Osteoblast (primary cell): ENCODE data around the gene SLC9A7. TPM values are rescaled to one million over a fixed set of nuclear protein-coding genes. Genes with fewer than 3 reads are reported as not detected.

Experiments
- DNase-seq: peaks from one replicate; pipeline ENCODE4 v3.0.0; 2011; ENCODE audit warnings: low spot score, mixed read lengths; ENCODE audit not compliant: insufficient read length; ENCODE audit errors: missing footprints
- H2AFZ ChIP-seq: 2 replicates; pipeline ENCODE4 v1.6.0; 2011; ENCODE audit warnings: mild to moderate bottlenecking, low read length
- H3K27ac ChIP-seq: 2 replicates; pipeline ENCODE4 v1.5.1; 2011; ENCODE audit warnings: mild to moderate bottlenecking, low read depth, low read length, moderate library complexity
- H3K27me3 ChIP-seq: 2 replicates; pipeline ENCODE4 v1.6.0; 2012; ENCODE audit warnings: mild to moderate bottlenecking, control low read depth, inconsistent platforms, low read length, moderate library complexity; ENCODE audit not compliant: insufficient read depth
- H3K36me3 ChIP-seq: 2 replicates; pipeline ENCODE4 v1.5.1; 2011; ENCODE audit warnings: mild to moderate bottlenecking, low read length, control low read depth, moderate library complexity; ENCODE audit not compliant: insufficient read depth
- H3K4me1 ChIP-seq: 2 replicates; pipeline ENCODE4 v1.5.1; 2011; ENCODE audit warnings: mild to moderate bottlenecking, low read length, control low read depth, moderate library complexity; ENCODE audit not compliant: insufficient read depth
- H3K4me2 ChIP-seq: 2 replicates; pipeline ENCODE4 v1.6.0; 2011; ENCODE audit warnings: mild to moderate bottlenecking, low read length; ENCODE audit not compliant: insufficient read depth
- H3K4me3 ChIP-seq: fragments of 200-600 bp; sonication (generic); 3 replicates; pipeline ENCODE4 v1.5.1; 2012; ENCODE audit warnings: mild to moderate bottlenecking, low read length, inconsistent platforms; ENCODE audit not compliant: insufficient read depth
- H3K79me2 ChIP-seq: 2 replicates; pipeline ENCODE4 v1.6.0; 2012; ENCODE audit warnings: mild to moderate bottlenecking, low read length, control low read depth, inconsistent platforms; ENCODE audit not compliant: insufficient read depth
- H3K9me3 ChIP-seq: 2 replicates; pipeline ENCODE4 v1.5.1; 2011; ENCODE audit warnings: low read depth, low read length, control low read depth
- H4K20me1 ChIP-seq: 2 replicates; pipeline ENCODE4 v1.6.0; 2012; ENCODE audit warnings: mild to moderate bottlenecking, low read length, control low read depth; ENCODE audit not compliant: insufficient read depth
- total RNA-seq: library from RNA; depleted of rRNA; stranded (reverse); fragments of >200 nt; gene quantifications from 2 replicates; pipeline ENCODE4 v1.2.3, GENCODE V29; 2012
- TF ChIP-seq, protein P1 (sequence below): IDR thresholded peaks from 2 replicates; pipeline ENCODE4 v1.5.1; 2011; ENCODE audit warnings: mild to moderate bottlenecking, low read depth, low read length, moderate library complexity; ENCODE audit errors: extremely low read depth

Gene SLC9A7
- total RNA-seq, 1 donor: 42.0 TPM

DNA sequence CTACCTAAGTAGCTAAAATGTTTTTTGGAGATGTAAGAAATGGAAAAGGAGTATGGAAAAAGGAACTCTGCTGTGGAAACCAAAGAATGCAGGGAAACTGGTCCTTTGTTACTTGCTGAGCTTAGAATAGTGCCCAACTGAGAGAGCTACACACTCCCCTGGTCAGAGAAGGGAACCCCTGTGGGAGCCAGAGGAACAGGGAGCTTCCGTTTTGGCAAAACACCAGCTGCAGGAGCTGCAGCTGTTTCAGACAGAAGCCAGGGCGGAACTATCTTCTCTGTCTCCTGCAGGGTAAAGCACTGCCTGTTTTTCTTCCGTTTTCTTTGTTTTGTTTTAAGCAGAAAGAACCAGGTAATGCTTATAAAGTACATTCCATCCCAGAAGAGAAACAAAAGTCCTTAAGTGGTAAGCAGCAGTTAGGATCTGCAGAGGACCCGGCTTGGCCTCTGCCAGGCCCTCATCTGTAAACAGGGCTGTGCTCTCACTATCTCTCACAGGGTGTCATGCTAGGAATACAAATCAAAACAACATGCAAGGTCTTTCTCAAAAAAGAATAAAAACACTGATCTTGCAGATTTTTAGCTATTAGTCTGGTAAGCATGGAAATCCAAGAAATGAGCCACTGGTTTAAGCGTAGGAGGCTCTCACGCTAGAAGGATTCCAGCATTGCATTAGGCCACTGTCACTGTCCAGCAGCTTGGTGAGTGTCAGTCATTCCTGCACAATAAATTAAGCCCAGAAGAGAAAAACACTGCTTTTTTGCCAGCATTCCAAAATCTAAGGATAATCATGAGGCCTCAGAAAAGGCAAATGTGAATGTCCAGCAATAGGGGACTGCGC lies 109.3 kb downstream of the SLC9A7 start:
- Histone ChIP-seq H3K79me2 (no peaks in the 10 kb centered on the region), H3K4me3 (no peak overlapping the region), H2AFZ (no peak overlapping the region), H3K9me3 (no peaks in the 10 kb centered on the region), H4K20me1 (no peaks in the 10 kb centered on the region), H3K27me3 (no peaks in the 10 kb centered on the region), H3K36me3 (peaks cover 6% of the 10 kb centered on the region), H3K4me2 (no peak overlapping the region), H3K27ac (no peak overlapping the region), H3K4me1 (no peaks in the 10 kb centered on the region)
- TF ChIP-seq, protein P1, sequence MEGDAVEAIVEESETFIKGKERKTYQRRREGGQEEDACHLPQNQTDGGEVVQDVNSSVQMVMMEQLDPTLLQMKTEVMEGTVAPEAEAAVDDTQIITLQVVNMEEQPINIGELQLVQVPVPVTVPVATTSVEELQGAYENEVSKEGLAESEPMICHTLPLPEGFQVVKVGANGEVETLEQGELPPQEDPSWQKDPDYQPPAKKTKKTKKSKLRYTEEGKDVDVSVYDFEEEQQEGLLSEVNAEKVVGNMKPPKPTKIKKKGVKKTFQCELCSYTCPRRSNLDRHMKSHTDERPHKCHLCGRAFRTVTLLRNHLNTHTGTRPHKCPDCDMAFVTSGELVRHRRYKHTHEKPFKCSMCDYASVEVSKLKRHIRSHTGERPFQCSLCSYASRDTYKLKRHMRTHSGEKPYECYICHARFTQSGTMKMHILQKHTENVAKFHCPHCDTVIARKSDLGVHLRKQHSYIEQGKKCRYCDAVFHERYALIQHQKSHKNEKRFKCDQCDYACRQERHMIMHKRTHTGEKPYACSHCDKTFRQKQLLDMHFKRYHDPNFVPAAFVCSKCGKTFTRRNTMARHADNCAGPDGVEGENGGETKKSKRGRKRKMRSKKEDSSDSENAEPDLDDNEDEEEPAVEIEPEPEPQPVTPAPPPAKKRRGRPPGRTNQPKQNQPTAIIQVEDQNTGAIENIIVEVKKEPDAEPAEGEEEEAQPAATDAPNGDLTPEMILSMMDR: no peak
- DNase-seq: no peak

DNA sequence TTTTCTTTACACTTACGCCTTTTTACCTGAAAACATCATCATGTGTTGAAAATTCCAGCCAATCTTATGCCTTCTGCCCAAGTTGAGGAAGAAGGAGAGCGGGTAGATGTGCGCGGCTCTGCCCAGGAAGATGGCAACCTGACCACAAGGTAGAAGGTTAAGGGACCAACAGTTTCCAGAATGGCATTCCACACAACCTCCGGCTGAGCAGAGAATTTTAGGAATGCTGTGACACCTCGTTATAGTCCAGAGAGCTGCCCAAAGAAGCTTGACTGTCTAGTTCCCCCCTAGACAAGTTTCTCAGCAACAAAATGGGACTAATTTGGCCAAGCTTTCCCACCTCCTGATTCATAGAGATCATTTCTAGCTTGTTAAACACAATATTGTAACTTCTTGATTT lies 110.3 kb downstream of the SLC9A7 start:
- Histone ChIP-seq H3K79me2 (no peaks in the 10 kb centered on the region), H3K27ac (no peak overlapping the region), H4K20me1 (no peaks in the 10 kb centered on the region), H3K27me3 (no peaks in the 10 kb centered on the region), H3K9me3 (no peaks in the 10 kb centered on the region), H3K4me2 (no peak overlapping the region), H3K4me1 (no peaks in the 10 kb centered on the region), H2AFZ (no peak overlapping the region), H3K4me3 (no peak overlapping the region), H3K36me3 (peaks cover 6% of the 10 kb centered on the region)
- TF ChIP-seq, protein P1: no peak
- no peak for DNase-seq

DNA sequence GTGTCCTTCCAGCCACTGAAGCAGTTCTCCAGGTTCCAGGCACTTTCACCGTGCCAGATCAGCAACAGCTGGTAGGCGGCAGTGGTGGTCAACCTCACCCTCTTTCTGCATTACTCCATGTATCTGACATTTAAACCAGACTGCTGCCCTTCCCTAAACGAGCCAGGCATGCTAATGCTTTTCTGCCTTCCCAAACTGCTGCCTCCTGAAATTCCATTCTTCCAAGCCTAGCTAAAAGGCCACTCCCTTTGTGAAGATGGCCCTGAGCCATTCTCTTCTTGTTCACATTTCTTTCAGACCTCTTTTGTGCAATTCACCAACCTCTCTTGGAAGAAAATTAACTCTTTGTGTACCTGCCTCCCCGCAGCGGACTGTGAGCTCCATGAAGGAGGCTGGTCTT lies 111.7 kb downstream of the SLC9A7 start:
- H4K20me1 ChIP-seq: no peaks in the 10 kb centered on the region
- TF ChIP-seq, protein P1: no peak
- H3K27me3 ChIP-seq: no peaks in the 10 kb centered on the region
- H3K27ac ChIP-seq: no peak overlapping the region
- no peaks in the 10 kb centered on the region for H3K4me1 ChIP-seq
- DNase-seq: no peak
- H2AFZ ChIP-seq: no peak overlapping the region
- no peaks in the 10 kb centered on the region for H3K79me2 ChIP-seq
- peaks cover 6% of the 10 kb centered on the region for H3K36me3 ChIP-seq
- no peaks in the 10 kb centered on the region for H3K9me3 ChIP-seq
- no peak overlapping the region for H3K4me2 ChIP-seq
- H3K4me3 ChIP-seq: no peak overlapping the region

DNA sequence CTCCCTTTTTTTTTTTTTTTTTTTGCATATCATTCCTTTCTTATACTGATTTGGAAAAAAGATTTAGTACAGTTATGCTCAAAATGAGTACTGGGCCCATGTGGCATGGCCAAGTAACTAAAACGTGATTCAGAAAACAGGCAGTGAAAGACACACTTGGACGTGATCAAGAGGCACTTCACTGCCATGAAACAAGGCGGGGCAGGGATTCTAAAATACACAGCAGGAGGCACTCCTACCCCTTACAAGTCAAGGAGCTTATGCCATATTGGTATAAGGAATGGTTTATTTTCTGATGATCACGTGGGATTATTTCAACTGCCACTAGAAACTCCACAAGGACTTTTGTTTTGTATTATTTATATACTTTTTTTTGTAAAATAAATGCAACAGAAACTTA lies 113.3 kb downstream of the SLC9A7 start:
- no peaks in the 10 kb centered on the region for H3K79me2 ChIP-seq
- H4K20me1 ChIP-seq: no peaks in the 10 kb centered on the region
- no peak overlapping the region for H3K4me2 ChIP-seq
- no peaks in the 10 kb centered on the region for H3K4me1 ChIP-seq
- H3K27me3 ChIP-seq: no peaks in the 10 kb centered on the region
- H3K27ac ChIP-seq: no peak overlapping the region
- H2AFZ ChIP-seq: no peak overlapping the region
- no peaks in the 10 kb centered on the region for H3K9me3 ChIP-seq
- peaks cover 6% of the 10 kb centered on the region for H3K36me3 ChIP-seq
- DNase-seq: no peak
- H3K4me3 ChIP-seq: no peak overlapping the region
- TF ChIP-seq, protein P1: no peak
